Esophagus muscularis mucosa (tissue), 4 donors: ENCODE results near the gene MYCBP2. TPM values are rescaled to one million over a fixed set of nuclear protein-coding genes. Genes with fewer than 3 reads are reported as not detected.
"Not testable (repeated sequence)": the region's sequence is repeated elsewhere in the genome, so short reads cannot be mapped to it uniquely, and the experiment has no call there.

Source experiments
- DNase-seq: peaks from one replicate; pipeline ENCODE4 v3.0.0-alpha.2; 2017; ENCODE audit errors: extremely low spot score
- H3K27ac ChIP-seq, 4 donors: fragments of 200-600 bp; sonication (generic); replicated peaks in 1 of 4; 1 replicate in 3 of 4; 2 replicates in 1 of 4; pipeline ENCODE4 v1.5.1; 2016 to 2019; ENCODE audit warnings: mild to moderate bottlenecking in 1 of 4
- H3K27me3 ChIP-seq, 4 donors: fragments of 200-600 bp; sonication (generic); one replicate each; pipeline versions ENCODE4 v1.5.1 to v1.6.0; 2016 to 2019
- H3K36me3 ChIP-seq, 4 donors: fragments of 200-600 bp; sonication (generic); one replicate each; pipeline ENCODE4 v1.5.1; 2016 to 2019
- H3K4me1 ChIP-seq, 4 donors: fragments of 200-600 bp; sonication (generic); one replicate each; pipeline ENCODE4 v1.5.1; 2016 to 2019
- H3K4me3 ChIP-seq, 4 donors: fragments of 200-600 bp; sonication (generic); 1 replicate in 2 of 4; 2 replicates in 2 of 4; pipeline ENCODE4 v1.5.1; 2016 to 2019; ENCODE audit warnings: mild to moderate bottlenecking in 4 of 4, moderate library complexity in 1 of 4
- H3K9me3 ChIP-seq, 4 donors: fragments of 200-600 bp; sonication (generic); 1 replicate in 3 of 4; 2 replicates in 1 of 4; pipeline ENCODE4 v1.5.1; 2016 to 2019
- CTCF ChIP-seq, 3 experiments: fragments of 200-600 bp in 2 of 3; fragments of 450-650 bp in 1 of 3; sonication (generic) in 2 of 3; IDR thresholded peaks; one replicate each; pipeline ENCODE4 v1.5.1; 2017 to 2019; ENCODE audit warnings: antibody characterized with exemption in 3 of 3, mild to moderate bottlenecking in 2 of 3, moderate library complexity in 1 of 3
- EP300 ChIP-seq: sonication (generic); formaldehyde crosslinking; IDR thresholded peaks from one replicate; pipeline ENCODE4 v1.6.1; 2017; ENCODE audit warnings: antibody characterized with exemption
- POLR2A ChIP-seq: fragments of 450-650 bp; IDR thresholded peaks from one replicate; pipeline ENCODE4 v1.6.1; 2017; ENCODE audit warnings: antibody characterized with exemption, moderate library complexity, mild to moderate bottlenecking, low read depth
- POLR2AphosphoS5 ChIP-seq, 2 donors: sonication (generic); formaldehyde crosslinking; IDR thresholded peaks; one replicate each; pipeline ENCODE4 v1.6.1; 2017; ENCODE audit warnings: antibody characterized with exemption in 2 of 2
- WGBS: methylation state at CpG from one replicate; pipeline ENCODE4 v1.1.5; 2018; 5-methylcytosine and 5-hydroxymethylcytosine counted together
- intact Hi-C: fragments of 100-400 bp; cut with DNase I; formaldehyde crosslinking; loops from one replicate; pipeline ENCODE4 v1.15.1; 2023
- total RNA-seq, 4 donors: library from RNA; depleted of rRNA; stranded (reverse); fragments of >200 nt; gene quantifications; one replicate each; pipeline versions ENCODE4 v1.1.0 to v1.2.1, GENCODE V29; 2016

Gene MYCBP2
- total RNA-seq, 4 donors from 2014 or later: 96.1 to 117 (median 108) TPM

DNA sequence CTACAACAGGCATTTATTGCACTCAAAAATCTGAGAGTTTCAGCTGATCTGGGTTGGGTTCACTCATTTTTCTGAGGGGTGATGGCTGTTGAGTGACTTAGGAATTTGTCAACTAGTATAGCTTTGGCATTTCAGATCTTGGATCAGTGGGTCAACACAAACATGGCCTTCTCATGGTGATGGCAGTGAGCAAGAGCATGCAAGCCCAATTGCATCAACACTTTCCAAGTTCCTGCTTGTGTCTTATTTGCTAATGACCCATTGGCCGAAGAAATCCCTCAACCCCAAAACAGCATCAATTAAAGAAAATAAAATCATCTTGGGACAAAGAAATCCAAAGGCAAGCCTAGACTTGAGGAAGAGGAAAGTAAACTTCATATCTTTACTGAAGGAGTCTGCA is 23.9 kb upstream of the MYCBP2 start:
- TF ChIP-seq CTCF (IDR thresholded peaks at IDR 0.05) (no peak), POLR2AphosphoS5 (IDR thresholded peaks at IDR 0.05) (no peak), EP300 (no peak), POLR2A (no peak)
- no peak for DNase-seq
- 84% methylated on average over 1 of the region's 1 CpG for WGBS
- Histone ChIP-seq H3K4me3 (no peak overlapping the region), H3K4me1 (no peaks in the 10 kb centered on the region), H3K9me3 (no peaks in the 10 kb centered on the region), H3K27ac (no peak overlapping the region), H3K27me3 (no peaks in the 10 kb centered on the region), H3K36me3 (no peaks in the 10 kb centered on the region)
- intact Hi-C loops: no loop called here

- Histone ChIP-seq H3K4me1 (no peaks in the 10 kb centered on the region), H3K27me3 (no peaks in the 10 kb centered on the region), H3K9me3 (no peaks in the 10 kb centered on the region), H3K4me3 (no peak overlapping the region), H3K27ac (no peak overlapping the region), H3K36me3 (no peaks in the 10 kb centered on the region)
- TF ChIP-seq CTCF (IDR thresholded peaks at IDR 0.05): no peak
- TF ChIP-seq EP300: no peak
- TF ChIP-seq POLR2AphosphoS5 (IDR thresholded peaks at IDR 0.05): no peak
- no peak for TF ChIP-seq POLR2A
- intact Hi-C loops: no loop called here
- DNase-seq: no peak
- WGBS: 76% methylated on average over 1 of the region's 1 CpG
These were observed 22.5 kb upstream of the MYCBP2 start for GRCh38 chr13:77349365-77349764.

DNA sequence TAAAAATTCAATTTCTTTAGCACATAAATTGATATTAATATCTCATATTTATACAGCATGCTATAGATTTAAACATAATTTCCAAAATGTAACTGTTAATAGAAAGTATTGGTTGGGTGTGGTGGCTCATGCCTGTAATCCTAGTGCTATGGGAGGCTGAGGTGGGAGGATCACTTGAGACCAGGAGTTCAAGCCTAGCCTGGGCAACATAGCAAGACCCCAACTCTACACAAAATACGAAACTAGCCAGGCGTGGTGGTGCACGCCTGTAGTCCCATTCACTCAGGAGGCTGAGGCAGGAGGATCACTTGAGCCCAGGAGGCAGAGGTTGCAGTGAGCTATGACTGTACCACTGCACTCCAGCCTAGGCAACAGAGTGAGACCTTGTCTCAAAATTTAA is 20.5 kb upstream of the MYCBP2 start:
- H3K36me3 ChIP-seq, H3K9me3 ChIP-seq, H3K27ac ChIP-seq, DNase-seq, intact Hi-C loops, H3K27me3 ChIP-seq, H3K4me1 ChIP-seq, H3K4me3 ChIP-seq: not testable (repeated sequence)
- 94% methylated on average over 3 of the region's 3 CpGs for WGBS

DNA sequence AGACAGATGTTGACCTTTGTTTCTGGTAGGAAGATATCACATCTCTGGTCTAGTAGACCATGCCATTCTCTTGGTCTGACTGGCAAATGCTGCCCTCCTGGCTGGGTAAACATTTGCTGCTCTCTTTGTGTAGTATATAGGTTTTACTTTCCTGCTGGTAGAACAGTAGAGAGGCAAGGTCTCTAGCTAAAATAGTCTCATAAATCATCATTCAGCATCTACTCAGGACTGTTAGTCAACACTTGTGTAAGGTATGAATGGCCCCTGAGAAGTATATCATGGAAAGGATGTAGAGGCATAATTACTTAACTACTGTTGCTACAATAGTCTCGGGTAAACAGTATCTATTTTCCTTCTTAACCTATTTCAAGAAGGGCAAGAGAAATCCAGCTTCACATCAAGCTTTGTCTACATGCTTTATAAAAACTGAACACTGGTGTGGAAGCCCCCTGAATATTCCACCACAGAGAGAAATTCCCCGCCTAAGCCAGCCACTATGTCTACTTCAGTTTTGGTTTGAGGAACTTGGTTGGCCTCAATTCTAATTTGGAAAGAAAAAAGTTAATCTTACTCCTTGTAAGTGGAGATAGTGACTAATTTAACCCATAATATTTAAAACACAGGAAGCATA is 18.4 kb upstream of the MYCBP2 start:
- Histone ChIP-seq H3K9me3 (no peaks in the 10 kb centered on the region), H3K4me3 (no peak overlapping the region), H3K36me3 (no peaks in the 10 kb centered on the region), H3K4me1 (no peaks in the 10 kb centered on the region), H3K27ac (no peak overlapping the region), H3K27me3 (no peaks in the 10 kb centered on the region)
- TF ChIP-seq POLR2A (no peak), POLR2AphosphoS5 (IDR thresholded peaks at IDR 0.05) (no peak), EP300 (no peak), CTCF (IDR thresholded peaks at IDR 0.05) (no peak)
- intact Hi-C loops: no loop called here
- 67% methylated on average over 2 of the region's 2 CpGs for WGBS
- DNase-seq: no peak

DNA sequence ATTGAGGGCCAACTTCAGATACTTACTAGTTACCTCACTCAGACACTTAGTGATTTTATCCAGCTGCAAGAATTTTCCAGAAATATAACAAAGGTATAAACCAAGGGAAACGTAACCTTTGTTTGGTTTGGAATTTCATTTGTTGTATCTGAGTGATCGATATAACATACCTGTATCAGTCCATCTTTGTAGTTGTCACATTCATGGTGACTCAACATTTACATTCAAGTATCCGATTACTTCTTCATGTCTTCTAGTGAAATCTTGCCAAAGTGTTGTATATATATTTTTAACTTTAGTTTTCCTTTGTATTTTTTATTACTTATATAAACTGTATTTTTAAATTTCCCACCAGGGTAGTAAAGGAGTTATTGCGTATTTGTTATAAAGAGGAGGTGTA is 16.9 kb upstream of the MYCBP2 start:
- no peaks in the 10 kb centered on the region for H3K4me1 ChIP-seq
- no peaks in the 10 kb centered on the region for H3K27me3 ChIP-seq
- H3K4me3 ChIP-seq: no peak overlapping the region
- no peak for DNase-seq
- no peaks in the 10 kb centered on the region for H3K36me3 ChIP-seq
- no peak overlapping the region for H3K27ac ChIP-seq
- intact Hi-C loops: no loop called here
- WGBS: 83% methylated on average over 4 of the region's 4 CpGs
- H3K9me3 ChIP-seq: no peaks in the 10 kb centered on the region
- TF ChIP-seq EP300 (no peak), POLR2A (no peak), POLR2AphosphoS5 (IDR thresholded peaks at IDR 0.05) (no peak), CTCF (IDR thresholded peaks at IDR 0.05) (no peak)
